Measurements from ENCODE around the gene SLC24A3.

Gene SLC24A3

DNA sequence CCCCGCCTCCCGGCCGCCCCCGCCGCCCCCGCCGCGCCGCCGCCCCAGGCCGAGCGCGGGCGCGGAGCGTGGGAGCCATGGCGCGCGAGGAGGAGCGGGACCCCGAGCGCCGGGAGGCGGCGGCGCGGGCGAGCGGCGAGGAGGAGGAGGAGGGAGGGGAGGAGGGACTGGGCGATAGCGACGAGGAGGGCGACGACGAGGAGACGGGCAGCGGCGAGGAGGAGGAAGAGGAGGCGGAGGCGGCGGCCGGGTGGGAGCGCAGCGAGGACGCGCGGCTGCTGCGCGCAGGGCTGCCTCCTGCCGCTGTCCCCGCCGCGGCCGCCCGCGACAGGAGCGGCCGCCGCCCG lies at the start of gene SLC24A3:
Gene SLC24A3, plus strand, starts transcription at position 174 of the 347 bp plus-strand sequence.
- peak within 1 kb of the TSS; percentile 15 for H3K27ac Mint-ChIP-seq
- no peak for DNase-seq (ENCODE audit: low spot score)
- H3K9me3 Mint-ChIP-seq, result no peaks in the 10 kb centered on the region
- peaks cover 48% of the 10 kb centered on the region for H3K27me3 Mint-ChIP-seq (ENCODE audit: low read depth)
- no peaks in the 10 kb centered on the region for H3K4me1 Mint-ChIP-seq (ENCODE audit: low read depth)
- peak within 1 kb of the TSS; percentile 5 for H3K4me3 Mint-ChIP-seq
- no peaks in the 10 kb centered on the region for H3K36me3 Mint-ChIP-seq (ENCODE audit: low read depth)

DNA sequence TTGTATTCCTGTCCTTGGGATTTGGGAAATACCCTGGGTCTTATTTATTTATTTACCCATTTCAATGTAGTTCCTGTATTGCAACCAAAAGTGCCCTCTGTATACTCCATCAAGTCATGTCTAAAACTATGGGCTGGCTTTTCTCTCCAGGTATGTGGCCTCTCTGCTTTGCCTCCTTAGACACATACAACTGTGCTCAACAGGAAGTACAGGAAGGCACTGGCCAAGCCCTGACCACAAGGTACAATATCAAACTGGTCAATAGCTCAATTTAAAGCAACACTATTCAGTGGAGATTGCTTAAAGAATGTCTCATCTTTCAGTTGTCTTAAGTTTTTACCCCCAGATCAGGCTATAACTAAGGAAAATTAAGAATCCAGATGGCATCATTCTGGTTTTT lies 42.3 kb upstream of the SLC24A3 start:
- Mint-ChIP-seq H3K4me3 (no peak overlapping the region), H3K36me3 (ENCODE audit: low read depth) (no peaks in the 10 kb centered on the region), H3K9me3 (peaks cover 5% of the 10 kb centered on the region), H3K4me1 (ENCODE audit: low read depth) (no peaks in the 10 kb centered on the region), H3K27me3 (ENCODE audit: low read depth) (no peaks in the 10 kb centered on the region), H3K27ac (no peak overlapping the region)
- no peak for DNase-seq (ENCODE audit: low spot score)

DNA sequence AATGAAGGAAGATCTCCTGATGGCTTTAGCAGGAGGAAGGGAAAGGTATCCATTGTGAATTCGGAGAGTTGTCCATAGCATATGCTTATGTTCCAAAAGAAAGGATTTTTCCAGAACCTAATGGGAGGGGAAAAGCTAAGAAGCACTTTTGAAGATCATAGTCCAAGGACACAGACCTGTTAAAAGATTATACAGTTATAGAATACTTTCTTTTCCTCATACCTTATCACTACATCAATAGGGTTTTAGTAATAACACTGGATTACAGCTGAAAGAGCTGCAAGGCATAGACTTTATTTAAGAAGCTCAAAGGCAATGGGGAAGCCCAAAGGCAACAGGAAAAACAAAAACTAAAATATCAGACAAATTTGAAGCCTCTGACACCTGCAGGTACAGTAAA lies 39.8 kb upstream of the SLC24A3 start:
- Mint-ChIP-seq H3K4me3 (no peak overlapping the region), H3K27ac (no peak overlapping the region), H3K9me3 (peaks cover 3% of the 10 kb centered on the region), H3K4me1 (ENCODE audit: low read depth) (no peaks in the 10 kb centered on the region), H3K27me3 (ENCODE audit: low read depth) (no peaks in the 10 kb centered on the region), H3K36me3 (ENCODE audit: low read depth) (no peaks in the 10 kb centered on the region)
- no peak for DNase-seq (ENCODE audit: low spot score)

GRCh38 chr20:19176470-19177052 lies 35.9 kb upstream of the SLC24A3 start:
- Mint-ChIP-seq H3K9me3 (no peaks in the 10 kb centered on the region), H3K27ac (no peak overlapping the region), H3K27me3 (ENCODE audit: low read depth) (no peaks in the 10 kb centered on the region), H3K4me3 (no peak overlapping the region), H3K36me3 (ENCODE audit: low read depth) (no peaks in the 10 kb centered on the region), H3K4me1 (ENCODE audit: low read depth) (no peaks in the 10 kb centered on the region)
- DNase-seq (ENCODE audit: low spot score), result no peak

- H3K4me3 Mint-ChIP-seq, result no peak overlapping the region
- H3K9me3 Mint-ChIP-seq, result no peaks in the 10 kb centered on the region
- H3K27ac Mint-ChIP-seq, result no peak overlapping the region
- H3K4me1 Mint-ChIP-seq (ENCODE audit: low read depth), result no peaks in the 10 kb centered on the region
- no peak for DNase-seq (ENCODE audit: low spot score)
- H3K36me3 Mint-ChIP-seq (ENCODE audit: low read depth), result no peaks in the 10 kb centered on the region
- no peaks in the 10 kb centered on the region for H3K27me3 Mint-ChIP-seq (ENCODE audit: low read depth)
These were observed 30.9 kb upstream of the SLC24A3 start for GRCh38 chr20:19181552-19181951.

GRCh38 chr20:19185083-19185482 lies 27.4 kb upstream of the SLC24A3 start:
- Mint-ChIP-seq H3K36me3 (ENCODE audit: low read depth) (no peaks in the 10 kb centered on the region), H3K4me1 (ENCODE audit: low read depth) (no peaks in the 10 kb centered on the region), H3K27ac (no peak overlapping the region), H3K27me3 (ENCODE audit: low read depth) (no peaks in the 10 kb centered on the region), H3K9me3 (no peaks in the 10 kb centered on the region), H3K4me3 (no peak overlapping the region)
- no peak for DNase-seq (ENCODE audit: low spot score)

DNA sequence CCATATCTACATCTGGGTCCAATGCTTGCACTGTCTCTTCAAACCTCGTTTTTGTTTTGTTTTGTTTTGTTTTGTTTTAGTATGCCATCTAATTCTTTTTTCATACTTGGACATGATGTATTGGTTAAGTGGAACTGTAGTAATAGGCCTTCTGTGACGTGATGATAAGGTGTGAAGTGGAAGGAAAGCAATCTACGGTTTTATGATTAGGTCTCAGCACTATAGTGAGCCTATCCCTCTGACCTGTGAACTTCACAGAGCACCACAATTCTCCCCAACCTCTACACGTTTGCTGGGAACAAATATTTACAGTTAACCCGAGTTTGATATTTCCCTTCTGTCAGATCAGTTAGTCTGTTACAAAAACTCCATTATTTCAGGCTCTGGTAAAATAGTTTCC lies 19.1 kb upstream of the SLC24A3 start:
- Mint-ChIP-seq H3K4me3 (no peak overlapping the region), H3K27me3 (ENCODE audit: low read depth) (no peaks in the 10 kb centered on the region), H3K4me1 (ENCODE audit: low read depth) (no peaks in the 10 kb centered on the region), H3K27ac (no peak overlapping the region), H3K9me3 (no peaks in the 10 kb centered on the region), H3K36me3 (ENCODE audit: low read depth) (no peaks in the 10 kb centered on the region)
- no peak for DNase-seq (ENCODE audit: low spot score)

DNA sequence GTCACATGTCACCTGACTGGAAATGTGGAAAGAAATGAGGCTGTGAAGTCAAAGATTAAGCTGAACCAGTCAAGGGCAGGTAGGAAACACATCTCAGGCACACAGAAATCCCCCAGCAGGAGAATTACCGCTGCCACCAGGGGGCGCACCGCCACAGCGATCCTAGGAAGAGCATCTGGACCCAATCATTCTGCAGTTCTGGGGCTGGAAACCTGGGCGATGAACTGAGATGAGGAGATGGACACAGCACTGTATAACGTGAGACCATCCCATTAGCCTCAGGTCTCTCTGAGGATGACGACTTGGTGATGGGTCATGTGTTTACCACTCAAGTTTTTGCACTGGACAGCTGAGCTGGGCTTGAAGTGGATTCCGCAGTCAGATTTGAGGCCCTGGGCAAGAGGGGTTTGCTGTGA lies 6.5 kb upstream of the SLC24A3 start:
- DNase-seq (ENCODE audit: low spot score), result peak; percentile 52
- H3K27me3 Mint-ChIP-seq (ENCODE audit: low read depth), result peaks cover 18% of the 10 kb centered on the region
- no peak overlapping the region for H3K27ac Mint-ChIP-seq
- no peaks in the 10 kb centered on the region for H3K36me3 Mint-ChIP-seq (ENCODE audit: low read depth)
- H3K9me3 Mint-ChIP-seq, result no peaks in the 10 kb centered on the region
- H3K4me1 Mint-ChIP-seq (ENCODE audit: low read depth), result no peaks in the 10 kb centered on the region
- H3K4me3 Mint-ChIP-seq, result no peak overlapping the region

- no peaks in the 10 kb centered on the region for H3K36me3 Mint-ChIP-seq (ENCODE audit: low read depth)
- no peak overlapping the region for H3K27ac Mint-ChIP-seq
- DNase-seq (ENCODE audit: low spot score), result no peak
- H3K9me3 Mint-ChIP-seq, result no peaks in the 10 kb centered on the region
- peaks cover 26% of the 10 kb centered on the region for H3K27me3 Mint-ChIP-seq (ENCODE audit: low read depth)
- H3K4me3 Mint-ChIP-seq, result no peak overlapping the region
- H3K4me1 Mint-ChIP-seq (ENCODE audit: low read depth), result no peaks in the 10 kb centered on the region
These were observed 4.9 kb upstream of the SLC24A3 start for GRCh38 chr20:19207541-19207940.

- Mint-ChIP-seq H3K27ac (no peak overlapping the region), H3K9me3 (no peaks in the 10 kb centered on the region), H3K4me1 (ENCODE audit: low read depth) (no peaks in the 10 kb centered on the region), H3K4me3 (no peak overlapping the region), H3K36me3 (ENCODE audit: low read depth) (no peaks in the 10 kb centered on the region), H3K27me3 (ENCODE audit: low read depth) (peaks cover 47% of the 10 kb centered on the region)
- DNase-seq (ENCODE audit: low spot score), result no peak
These were observed 1.9 kb upstream of the SLC24A3 start for GRCh38 chr20:19210391-19211155.

- peak overlapping the region; percentile 15 for H3K27ac Mint-ChIP-seq
- H3K4me3 Mint-ChIP-seq, result peak overlapping the region; percentile 5
These were observed 1.2 kb upstream of the SLC24A3 start for GRCh38 chr20:19211252-19211651.

DNA sequence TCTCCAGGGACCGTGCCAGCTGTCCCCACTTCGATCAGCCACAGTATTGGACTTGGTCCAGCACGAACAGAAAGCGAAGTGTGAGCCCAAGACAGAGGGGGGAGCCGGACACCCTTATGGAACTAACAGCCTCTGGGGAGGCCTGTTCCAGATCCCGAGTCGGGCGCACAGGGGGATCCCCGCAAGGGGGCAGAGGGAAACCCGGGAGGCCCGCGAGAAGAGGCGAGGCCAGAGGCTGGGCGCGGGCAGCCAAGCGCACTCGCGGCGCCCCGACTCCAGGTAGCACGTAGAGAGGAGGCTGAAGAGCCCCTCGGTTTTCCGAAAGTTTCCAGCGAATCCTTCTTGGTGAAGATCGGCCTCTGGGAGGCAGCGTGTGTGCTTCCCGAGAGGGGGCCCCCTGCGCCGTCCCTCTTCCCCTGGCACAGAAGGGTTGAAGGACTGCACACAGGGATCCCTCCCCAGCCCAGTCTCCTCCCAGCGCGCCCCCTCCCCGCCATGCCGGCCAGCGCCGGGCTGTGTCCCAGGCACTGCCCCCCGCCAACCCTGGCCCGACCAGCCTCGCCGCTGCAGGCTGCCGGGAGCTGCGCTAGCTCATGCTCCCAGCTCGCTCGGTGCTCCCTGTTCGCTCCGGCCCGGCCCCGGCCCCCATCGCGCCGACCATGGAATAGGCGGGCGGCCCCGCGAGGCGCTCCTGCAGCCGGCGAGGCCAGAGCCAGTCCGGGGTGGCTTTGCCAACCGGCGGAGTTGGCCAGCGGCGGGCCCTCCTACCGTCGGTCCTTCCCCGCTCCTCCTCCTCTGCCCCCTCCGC lies 577 bp upstream of the SLC24A3 start:
- Mint-ChIP-seq H3K27me3 (ENCODE audit: low read depth) (peaks cover 52% of the 10 kb centered on the region), H3K4me3 (peak overlapping the region; percentile 5)

More at GRCh38 chr20:19211252-19211651, 1.2 kb upstream of the SLC24A3 start:
- Mint-ChIP-seq H3K36me3 (ENCODE audit: low read depth) (no peaks in the 10 kb centered on the region), H3K9me3 (no peaks in the 10 kb centered on the region), H3K27me3 (ENCODE audit: low read depth) (peaks cover 49% of the 10 kb centered on the region), H3K4me1 (ENCODE audit: low read depth) (no peaks in the 10 kb centered on the region)
- DNase-seq (ENCODE audit: low spot score), result no peak

GRCh38 chr20:19212821-19213502 lies 520 bp downstream of the SLC24A3 start:
- Mint-ChIP-seq H3K9me3 (no peaks in the 10 kb centered on the region), H3K4me1 (ENCODE audit: low read depth) (no peaks in the 10 kb centered on the region), H3K4me3 (no peak overlapping the region), H3K27ac (no peak overlapping the region), H3K27me3 (ENCODE audit: low read depth) (peaks cover 50% of the 10 kb centered on the region), H3K36me3 (ENCODE audit: low read depth) (no peaks in the 10 kb centered on the region)
- DNase-seq (ENCODE audit: low spot score), result peak; percentile 12

More for the DNA sequence above, 577 bp upstream of the SLC24A3 start:
- Mint-ChIP-seq H3K9me3 (no peaks in the 10 kb centered on the region), H3K27ac (peak overlapping the region; percentile 15), H3K36me3 (ENCODE audit: low read depth) (no peaks in the 10 kb centered on the region), H3K4me1 (ENCODE audit: low read depth) (no peaks in the 10 kb centered on the region)
- DNase-seq (ENCODE audit: low spot score), result no peak
